NCI-H2196 treated with DMSO at 0.1 percent for 48 hours (cell line): ENCODE measurements around the gene BTNL3.
"Not testable (repeated sequence)": the region's sequence is repeated elsewhere in the genome, so short reads cannot be mapped to it uniquely, and the experiment has no call there.

Experiments
- DNase-seq: peaks from one replicate; lab custom pipeline; 2025; ENCODE audit not compliant: unreplicated experiment; lab: John Stamatoyannopoulos, UW

BTNL3 gene

DNA sequence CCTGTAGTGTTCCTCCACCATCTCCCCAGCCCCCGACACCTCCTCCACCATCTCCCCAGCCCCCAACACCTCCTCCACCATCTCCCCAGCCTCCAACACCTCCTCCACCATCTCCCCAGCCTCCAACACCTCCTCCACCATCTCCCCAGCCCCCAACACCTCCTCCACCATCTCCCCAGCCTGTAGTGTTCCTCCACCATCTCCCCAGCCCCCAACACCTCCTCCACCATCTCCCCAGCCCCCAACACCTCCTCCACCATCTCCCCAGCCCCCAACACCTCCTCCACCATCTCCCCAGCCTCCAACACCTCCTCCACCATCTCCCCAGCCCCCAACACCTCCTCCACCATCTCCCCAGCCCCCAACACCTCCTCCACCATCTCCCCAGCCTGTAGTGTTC lies 57.2 kb downstream of the BTNL3 start:
- DNase-seq: not testable (repeated sequence)

DNA sequence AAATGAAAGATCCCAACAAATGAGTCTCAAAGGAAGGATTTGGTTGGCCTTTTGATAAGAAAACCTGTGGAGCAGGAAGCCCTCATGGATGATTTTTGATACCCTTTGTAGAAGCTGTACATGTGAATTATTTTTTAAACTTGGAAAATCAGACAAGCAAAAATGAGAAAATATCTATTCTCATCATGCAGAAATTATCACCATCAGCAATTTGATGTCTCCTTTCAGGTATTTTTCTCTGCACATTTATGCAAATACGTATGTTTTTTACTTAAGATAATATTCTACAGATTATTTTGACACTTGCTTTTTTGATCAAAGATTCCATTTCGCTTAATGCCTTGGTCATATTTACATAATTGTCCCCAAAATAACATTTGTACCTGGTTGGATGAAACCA lies 58.6 kb downstream of the BTNL3 start:
- no peak for DNase-seq

DNA sequence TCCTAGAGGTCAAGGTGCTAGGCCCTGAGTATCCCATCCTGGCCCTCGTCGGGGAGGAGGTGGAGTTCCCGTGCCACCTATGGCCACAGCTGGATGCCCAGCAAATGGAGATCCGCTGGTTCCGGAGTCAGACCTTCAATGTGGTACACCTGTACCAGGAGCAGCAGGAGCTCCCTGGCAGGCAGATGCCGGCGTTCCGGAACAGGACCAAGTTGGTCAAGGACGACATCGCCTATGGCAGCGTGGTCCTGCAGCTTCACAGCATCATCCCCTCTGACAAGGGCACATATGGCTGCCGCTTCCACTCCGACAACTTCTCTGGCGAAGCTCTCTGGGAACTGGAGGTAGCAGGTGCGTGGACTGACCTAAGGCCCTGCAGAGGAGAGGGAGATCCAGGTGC lies 59.3 kb downstream of the BTNL3 start:
- DNase-seq: no peak

- DNase-seq: no peak
Observed at GRCh38 chr5:181050016-181050415, 61.4 kb downstream of the BTNL3 start.

- DNase-seq: no peak
Observed at GRCh38 chr5:181051841-181052671, 63.4 kb downstream of the BTNL3 start.

DNA sequence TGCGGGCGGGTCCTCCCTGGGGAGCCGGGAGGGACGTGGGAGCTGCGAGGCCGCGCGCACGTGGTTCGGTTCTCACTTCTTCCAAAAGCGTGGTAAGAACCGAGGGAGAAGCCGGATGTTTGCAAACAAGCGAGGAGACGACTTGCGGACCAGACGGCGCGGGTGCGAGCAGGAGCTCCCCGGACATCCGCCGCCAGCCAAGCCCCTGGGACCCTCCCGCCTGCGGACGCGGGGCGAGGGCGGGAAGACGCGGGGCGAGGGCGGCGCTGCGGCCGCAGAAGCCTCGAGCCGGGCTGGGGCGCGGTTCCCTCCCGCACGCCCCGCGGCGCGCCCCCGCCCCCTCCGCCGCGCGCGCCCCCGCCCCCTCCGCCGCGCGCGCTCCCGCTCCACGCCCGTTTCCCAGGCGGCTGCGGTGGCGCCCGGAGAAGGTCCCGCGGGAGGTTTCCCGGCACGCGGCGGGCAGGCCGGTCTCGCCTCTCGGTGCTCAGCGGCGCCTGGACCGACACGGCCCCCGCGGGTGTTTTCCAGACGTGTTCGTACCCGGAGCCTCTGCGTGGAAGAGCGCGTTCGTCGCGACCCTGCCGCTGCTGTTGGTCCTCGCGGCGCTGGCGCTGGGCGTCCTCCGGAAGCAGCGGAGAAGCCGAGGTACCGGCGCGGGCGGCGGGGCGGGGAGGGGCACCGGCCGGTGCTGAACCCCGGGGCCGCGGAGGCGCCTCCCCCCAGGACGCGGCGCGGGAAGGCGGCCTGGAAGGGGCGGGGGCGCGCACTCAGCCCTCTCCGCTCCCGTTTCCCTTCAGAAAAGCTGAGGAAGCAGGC lies 64.2 kb downstream of the BTNL3 start:
- DNase-seq: no peak

DNA sequence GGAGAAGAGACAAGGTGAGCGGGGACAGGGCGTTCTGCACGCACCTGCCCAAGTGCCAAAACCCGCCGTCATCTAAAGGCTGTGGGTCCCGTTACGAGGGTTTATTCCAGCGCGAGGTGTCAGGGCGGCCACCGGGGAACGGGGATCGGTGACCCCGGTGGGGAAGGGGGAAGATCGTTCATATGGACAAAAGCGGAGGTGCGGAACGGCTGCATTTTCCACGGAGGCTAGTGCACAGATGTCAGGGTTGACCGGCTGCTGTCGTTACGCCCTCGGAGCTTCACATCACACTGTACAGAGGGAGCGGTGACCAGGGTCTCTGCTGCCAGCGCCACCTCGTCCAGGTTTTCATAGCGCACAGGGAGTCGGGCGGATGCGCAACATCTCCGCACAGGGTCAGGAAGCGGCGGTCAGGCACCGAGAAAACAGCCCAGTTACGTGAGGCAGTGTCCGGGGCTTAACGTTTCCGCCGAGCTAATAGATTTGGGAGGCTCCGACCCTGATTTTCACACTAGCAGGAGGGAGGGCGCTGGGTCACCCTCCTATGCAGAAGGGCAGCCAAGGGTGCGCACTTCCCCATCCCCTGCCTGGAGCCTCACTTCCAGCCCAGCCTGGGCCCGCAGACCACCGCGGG lies 65.0 kb downstream of the BTNL3 start:
- no peak for DNase-seq

DNA sequence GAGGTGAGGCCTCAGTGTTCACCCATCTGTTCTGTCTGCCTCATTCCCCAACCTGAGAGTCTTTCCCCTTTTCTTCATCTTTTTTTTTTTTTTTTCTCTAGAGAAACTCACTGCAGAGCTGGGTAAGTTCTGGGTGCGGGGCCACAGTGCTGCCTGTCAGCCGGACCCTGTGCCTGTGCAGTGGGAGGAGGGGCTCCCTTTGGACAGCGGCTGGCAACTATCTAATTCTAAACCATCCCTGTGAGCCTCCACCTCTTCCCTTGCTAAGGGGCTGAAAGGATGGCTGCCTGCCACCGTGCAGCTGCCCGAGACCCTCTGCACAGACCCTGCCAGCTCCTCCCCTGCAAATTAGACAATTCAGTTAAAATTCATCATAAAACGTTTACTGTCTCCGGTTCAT lies 65.5 kb downstream of the BTNL3 start:
- no peak for DNase-seq

DNA sequence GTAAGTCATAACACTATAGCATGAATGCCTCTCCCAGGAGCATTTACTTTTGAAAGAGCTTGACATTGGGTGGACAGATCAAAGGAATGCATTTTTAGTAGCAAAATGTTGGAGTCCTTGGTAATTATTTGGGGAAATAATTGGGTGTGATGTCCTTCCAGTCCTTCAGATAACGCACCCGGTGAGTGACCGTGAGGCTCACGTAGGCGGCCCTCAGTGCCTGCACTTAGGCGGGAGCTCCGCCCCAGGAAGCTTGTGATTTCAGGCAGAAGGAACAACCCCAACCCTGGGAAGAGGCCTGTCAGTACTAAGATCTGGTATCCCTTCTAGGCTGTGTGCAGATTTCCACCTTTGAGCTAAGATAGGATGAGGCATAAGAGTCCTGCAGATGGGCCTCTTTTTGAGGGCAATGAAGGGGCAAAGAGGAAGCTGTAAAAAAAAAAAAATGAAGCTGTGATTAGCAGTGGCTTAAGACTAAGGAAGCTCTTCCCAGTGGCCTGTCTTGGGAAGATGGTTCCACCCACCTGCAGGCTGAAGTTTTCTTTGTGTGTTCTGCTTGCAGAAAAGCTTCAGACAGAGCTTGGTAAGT lies 66.3 kb downstream of the BTNL3 start:
- no peak for DNase-seq
